GM21528 (cell line): ENCODE measurements around the gene SURF2.

ENCODE experiments used
- ATAC-seq: cut with Tn5 transposase; IDR thresholded peaks from one replicate; pipeline ENCODE4 v1.9.1; 2021; ENCODE audit warnings: mild to moderate bottlenecking, moderate library complexity; ENCODE audit not compliant: unreplicated experiment, low FRiP score

Gene SURF2

DNA sequence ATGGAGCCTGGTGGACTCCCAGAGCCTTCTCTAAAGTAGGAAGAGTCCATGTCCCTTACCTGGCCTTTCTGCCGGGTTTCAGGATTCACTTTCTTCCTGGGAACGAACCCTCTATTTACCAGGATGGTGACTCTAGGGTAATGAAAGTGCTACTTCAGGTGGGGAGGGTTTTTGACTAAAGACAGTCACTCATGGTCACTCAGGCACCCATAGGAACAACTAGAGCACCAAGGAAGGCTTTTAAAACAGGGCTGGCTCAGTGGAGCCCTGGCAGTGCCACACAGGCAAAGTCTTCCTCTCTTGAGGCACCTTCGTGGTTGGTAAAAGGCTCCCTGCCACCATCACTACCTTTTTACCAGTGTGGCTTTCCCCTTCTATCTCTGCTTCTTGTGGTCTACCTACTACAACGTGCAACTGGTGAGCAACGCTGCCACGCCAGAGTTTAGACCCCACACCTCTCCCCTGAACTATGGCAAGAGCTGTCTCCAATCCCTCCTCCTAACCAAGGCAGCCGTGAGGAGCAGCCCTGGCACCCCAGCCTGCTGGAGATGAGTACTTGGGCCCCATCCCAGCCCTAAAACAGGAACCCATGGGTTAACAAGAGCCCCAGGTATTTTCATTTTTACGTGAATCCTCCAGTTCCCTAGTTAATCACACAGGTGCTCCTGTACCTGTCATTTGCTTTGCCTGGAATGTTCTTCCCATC lies 3.6 kb upstream of the SURF2 start:
- ATAC-seq = no peak

DNA sequence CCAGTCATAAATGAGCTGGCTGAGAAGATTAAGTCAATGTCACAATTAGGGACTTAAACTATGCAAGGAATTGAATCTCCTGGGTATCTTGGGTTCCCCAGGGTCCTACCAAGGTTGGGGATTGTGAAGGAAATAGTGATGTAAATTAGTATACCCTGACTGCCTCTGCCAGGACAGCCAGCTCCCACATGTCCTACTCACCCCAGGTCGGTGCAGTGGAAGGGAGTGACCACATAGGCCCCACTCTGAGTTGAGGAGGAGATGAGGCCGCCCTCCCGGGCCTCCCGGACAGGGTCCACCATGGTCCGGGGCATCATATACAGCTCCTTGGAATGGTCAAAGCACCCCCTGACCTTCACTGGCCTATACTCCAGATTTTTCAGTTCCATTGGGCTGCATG lies 2.8 kb upstream of the SURF2 start:
- ATAC-seq = no peak

DNA sequence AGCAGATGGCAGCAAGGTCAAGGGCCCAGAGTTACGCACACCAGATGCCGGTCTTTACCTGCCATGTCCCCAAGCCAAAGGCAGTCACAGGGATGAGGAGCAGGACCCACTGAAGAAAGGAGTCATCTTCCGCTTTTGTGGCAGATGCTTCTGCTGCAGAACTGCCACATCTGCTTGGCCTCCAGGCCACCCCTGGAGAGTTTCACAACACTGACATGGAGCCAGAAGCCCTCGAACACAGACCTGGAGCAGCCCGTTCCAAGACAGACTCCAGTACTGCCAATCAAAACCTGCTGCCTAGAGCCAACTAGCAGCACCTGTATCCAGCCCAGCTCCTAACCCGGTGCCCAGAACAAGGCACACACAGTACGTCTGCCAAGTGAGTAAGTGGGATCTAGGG lies 1.6 kb upstream of the SURF2 start:
- no peak for ATAC-seq

DNA sequence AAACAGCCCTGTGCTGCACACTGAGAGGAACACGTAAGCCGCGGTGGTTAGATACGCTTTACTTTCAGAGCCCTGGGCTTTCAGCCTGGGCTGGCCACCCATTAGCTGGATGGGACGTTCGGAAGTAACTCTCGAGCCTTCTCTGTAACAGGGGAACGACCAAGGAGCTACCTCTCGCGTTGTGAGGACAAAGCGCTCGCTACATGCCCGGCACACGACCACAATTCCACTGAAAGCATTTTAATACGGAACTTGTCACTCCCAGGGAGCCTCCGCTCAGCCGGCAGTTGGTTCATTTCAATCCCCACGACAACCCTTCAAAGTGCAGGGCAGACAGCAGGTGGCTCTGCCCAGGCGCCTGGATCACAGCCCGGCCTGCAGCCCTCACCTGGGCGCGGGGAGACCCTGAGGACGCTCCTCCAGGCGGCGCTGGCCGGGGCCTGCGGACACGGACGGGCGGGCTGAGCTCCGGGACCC lies 431 bp upstream of the SURF2 start:
- ATAC-seq = no peak

DNA sequence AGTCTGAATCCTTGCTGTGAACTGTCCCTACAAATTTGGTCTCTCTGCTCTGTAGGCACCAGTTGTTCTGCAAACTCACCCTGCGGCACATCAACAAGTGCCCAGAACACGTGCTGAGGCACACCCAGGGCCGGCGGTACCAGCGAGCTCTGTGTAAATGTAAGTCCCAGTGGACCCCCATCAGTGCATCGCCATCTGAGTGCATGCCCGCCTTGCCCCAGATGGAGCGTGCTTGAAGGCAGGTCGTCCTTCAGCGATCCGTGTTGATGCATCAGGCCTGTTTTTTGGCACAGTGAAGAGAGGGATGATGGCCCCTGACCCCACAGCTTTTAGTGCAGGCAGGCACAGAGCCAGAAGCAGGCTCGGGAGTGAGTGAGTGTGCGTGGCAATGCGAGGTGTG lies 1.3 kb downstream of the SURF2 start:
- ATAC-seq = no peak

DNA sequence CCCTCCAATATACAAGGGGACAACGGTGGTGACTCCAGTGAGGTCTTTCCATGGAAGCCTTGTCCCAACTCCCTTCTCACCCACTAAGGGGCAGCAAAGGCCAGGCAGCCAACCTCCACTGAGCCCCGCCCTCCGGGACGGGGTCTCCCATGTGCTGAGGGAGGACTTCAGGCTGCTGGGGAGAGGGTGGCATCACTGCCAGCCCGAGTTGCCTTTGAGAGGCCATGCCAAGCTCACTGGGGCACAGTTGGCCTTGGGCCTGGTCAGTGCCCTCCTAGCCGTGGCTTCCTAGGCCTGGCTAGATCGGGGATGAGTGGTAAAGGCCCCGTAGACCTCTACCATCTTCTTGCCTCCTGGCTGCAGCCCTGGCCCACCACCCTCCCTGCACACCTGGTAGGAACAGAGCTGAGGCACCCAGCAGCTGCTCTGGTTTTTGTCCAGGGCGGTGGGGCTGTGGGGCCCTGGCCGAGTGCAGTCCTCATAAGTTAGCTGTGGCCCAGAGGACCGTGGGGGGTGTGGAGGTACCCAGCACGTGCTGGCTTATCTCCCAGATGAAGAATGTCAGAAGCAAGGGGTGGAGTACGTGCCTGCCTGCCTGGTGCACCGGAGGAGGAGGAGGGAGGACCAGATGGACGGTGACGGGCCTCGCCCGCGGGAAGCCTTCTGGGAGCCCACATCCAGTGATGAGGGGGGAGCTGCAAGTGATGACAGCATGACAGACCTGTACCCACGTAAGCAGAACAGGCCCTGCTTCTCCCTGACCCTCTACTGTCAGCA lies 3.2 kb downstream of the SURF2 start:
- no peak for ATAC-seq

DNA sequence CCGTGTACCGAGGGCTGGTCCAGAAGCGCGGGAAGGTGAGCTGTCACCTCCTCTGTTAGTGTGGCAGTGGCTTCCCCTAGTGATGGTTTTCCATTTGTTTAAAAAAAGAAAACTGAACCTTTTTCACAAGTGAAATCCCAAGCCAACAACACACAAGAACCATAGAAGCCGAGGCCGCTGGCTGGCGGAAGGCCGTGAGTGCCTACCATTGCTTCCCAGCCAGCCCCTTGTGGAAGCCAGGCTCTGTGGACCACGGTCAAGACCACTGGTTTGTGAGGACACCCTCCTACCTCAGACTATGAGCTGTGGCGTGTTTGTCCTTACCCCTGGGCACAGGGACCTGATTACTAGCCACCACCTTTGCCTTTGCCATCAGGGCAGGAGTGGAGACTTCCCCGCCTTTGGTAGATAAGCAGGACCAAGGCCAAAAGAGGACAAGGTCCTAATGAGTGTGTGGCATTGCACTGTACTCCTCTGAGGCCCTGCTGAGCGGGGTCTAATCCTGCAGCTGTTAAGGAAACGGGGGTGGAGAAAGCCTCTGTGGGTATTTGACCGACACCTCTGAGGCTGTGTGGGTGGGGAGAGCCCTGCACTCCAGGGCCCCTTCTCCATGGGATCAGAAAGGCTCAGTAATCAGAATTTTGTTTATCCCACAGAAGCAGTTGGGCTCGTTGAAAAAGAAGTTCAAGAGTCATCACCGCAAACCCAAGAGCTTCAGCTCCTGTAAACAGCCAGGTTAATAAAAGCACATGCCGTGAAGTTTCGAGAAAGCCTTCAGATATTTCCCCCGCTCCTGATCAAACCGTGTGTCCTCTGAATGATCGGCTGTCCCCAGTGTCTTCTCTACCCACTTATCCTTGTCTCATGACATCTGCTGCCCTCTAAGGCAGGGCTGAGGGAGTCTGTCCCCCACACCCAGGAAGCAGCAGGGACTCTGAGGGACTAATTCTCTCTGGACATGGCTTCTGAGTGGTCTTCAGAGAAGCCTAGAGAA lies 4.3 kb downstream of the SURF2 start:
- no peak for ATAC-seq

DNA sequence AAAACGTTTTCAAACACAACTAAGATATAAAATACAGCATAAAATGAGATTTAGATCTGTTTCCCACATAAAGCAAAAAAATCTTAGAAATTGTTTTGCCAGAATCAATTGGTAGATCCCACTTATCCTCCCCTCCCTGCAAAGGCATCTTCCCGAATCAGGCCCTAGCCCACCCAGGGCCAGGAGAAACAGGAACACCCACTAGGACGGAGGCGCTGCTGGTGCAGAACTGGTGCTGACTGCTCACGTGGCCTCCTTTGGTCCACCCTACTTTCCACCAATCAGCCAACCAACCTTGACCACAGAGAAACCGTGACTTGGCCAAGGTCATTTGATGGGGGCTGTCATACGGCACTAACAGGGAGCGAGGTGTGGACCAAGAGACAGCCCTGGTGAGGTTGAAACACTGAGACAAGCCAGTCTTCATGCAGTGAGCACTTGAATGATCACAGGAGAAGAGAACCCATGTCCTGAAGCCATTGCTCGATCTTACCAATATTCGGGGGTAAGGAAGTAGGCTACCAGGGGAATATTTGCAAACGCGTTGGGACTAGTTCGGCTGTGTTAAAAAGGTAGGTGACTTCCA lies 5.2 kb downstream of the SURF2 start:
- ATAC-seq = no peak

DNA sequence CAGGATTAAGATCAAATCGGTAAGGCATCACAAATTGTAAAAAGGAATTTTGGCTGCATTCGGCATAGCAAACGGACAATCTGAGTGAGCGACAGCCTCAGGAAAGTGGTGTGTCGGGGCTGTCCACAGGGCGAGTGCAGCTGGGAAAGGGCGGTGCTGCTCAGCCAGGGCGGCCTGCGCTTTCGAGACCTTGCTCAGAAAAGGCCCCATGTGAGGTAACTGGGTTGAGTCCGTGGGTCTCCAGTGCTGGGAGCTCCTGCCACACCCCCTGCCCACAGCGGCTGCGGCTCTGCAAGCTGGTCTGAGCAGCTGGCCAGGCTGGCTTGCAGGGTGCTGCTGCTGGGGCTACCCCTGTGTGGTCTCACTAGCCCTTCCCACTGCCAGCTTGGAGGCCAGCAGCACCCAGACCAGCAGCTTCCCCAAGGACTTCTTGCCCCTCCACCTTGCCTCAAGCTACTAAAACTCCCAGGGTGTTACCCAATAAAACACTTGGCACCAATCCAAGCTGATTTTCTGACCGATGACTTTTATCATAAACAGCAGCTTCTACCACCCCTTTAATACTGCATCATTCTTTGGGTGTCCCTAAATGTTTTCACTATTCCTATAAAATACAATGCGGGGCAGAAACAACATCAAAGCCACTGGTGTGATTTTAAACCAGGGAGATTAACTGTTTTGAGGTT lies 6.2 kb downstream of the SURF2 start:
- no peak for ATAC-seq

DNA sequence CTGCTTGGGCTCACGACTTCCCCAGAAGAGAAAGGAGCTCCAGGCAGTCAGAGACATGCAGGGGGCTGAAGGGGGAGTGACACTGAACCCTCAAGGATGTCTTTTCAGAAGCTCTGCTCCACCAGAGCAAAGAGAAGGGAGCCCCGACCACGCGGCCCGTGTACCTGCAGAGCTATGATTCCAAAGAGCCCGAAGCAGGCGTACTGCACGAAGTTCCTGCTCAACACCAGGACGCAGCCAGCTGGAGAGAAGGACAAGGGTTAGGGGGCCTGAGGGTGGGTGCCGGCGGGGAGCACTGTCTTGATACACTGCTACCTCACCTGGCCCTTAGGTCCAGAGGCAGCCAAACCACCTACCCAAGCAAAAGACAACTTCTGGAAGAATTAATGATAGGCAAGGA lies 10.1 kb downstream of the SURF2 start:
- no peak for ATAC-seq

DNA sequence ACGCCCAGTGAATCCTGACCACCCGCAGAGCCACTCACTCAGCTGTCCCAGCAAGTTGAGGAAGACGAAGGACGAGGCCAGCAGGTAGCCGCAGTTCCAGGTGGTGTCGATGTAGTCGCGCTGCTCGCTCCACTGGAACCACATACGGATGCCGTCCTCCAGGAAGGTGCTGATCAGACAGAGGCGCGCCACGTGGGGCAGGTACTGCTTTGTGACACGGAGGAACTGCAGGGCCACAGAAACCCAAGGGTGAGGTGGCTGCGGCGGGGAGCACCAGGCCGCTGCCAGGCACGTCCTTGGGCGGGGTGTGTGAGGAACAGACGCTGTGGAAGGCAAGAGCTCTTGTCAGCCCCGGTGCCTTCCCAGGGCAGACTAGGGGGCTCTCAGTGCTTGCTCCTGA lies 10.9 kb downstream of the SURF2 start:
- no peak for ATAC-seq

DNA sequence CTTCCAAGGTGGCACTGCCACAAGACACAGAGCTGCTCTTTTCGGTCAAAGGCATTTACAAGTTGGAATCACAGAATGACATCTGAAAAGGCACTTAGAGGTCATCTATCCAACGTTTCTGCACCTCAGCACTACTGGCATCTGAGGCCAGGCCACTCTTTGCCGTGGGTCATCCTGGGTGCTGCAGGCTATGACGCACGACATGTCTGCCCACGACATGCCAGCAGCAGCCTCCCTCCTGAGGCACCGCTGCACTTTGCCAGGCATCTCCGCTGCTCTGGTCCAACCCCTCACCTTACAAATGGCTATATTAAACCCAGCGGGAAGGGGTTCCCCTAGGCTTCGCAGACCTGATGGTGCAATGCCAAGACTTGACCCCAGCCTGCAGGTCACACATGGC lies 11.4 kb downstream of the SURF2 start:
- no peak for ATAC-seq

DNA sequence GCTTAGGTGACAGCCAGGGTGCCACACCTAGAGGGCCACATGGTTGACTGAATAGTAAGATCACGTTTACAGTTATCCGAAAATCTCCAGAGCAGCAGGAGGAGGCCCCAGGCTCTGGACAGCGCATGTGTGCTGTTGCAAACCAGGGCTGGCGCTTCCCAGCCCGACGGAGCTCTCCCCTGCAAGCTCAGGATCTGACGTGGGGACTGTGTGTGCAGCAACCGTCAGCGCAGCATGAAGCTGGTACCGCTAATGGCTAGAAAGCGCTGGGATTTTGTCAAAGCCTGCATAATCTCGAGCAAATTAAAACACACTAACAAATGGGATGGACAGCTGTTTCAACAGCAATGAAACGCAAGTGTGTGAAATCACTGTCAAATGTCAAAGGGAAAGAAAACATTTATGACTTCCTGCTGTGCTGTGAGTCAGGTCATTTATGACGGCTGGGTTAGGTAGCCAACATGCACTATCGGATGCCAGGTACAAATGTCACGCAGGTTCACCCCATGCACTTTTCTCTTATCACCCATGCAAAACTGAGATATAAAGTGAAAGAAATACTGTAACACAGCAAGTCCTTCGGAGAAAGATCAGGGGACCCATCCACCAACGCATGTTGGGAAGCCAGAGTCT lies 12.0 kb downstream of the SURF2 start:
- ATAC-seq = no peak

DNA sequence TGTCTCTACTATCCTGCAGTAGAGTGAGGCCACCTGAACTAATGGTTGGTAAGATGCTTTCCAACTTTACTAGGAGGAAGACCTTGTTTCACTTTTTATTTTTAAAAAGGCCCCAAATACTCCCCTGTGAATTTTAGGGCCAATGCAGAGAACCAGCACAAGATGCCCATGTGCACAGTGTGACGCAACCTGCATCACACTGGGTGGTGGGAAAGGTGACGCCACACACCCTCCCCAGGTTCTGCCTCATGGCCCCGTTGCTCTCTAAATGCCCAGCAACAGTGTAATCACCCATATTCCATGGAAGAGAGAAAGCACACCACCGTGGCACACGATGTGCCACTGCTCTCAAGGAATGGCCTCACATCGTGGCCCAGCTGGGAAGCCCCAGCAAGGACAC lies 13.1 kb downstream of the SURF2 start:
- no peak for ATAC-seq

DNA sequence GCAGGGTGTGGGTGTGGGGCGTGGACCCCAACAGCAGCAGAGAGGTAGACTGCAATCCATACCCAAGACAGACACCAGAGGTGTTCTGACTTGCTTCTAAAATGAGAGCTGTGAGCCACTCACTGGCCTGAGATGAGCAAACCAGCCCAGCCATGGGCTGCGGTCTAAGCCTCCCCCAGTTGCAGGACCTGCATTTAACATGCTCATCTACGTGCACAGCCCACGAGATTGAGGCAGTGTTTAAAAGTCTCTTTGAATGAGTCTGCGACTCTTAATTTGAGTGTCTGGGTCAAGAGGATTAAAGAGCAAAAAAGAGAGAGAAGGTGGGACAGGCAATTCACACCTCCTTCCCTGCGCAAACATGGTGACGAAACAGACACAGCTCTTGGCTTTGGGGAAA lies 13.6 kb downstream of the SURF2 start:
- no peak for ATAC-seq

DNA sequence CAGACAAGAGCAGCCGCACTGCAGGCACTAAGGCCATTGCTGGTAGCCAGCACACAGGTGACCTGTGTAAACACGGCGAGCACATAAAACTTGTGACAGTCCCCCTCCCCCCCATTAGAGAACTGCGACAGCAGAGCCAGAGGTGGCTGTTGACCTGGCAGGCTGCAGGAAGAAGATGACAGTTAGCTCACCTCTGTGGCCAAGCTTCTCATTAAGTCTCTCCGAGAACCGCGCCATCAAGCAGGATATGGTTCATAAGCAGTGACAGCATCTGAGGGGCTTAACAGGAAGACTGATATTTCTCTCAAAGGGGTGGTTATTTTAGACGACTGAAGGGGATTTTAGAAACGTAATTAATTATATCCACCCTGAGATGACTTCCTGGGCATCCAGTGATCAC lies 14.3 kb downstream of the SURF2 start:
- no peak for ATAC-seq

DNA sequence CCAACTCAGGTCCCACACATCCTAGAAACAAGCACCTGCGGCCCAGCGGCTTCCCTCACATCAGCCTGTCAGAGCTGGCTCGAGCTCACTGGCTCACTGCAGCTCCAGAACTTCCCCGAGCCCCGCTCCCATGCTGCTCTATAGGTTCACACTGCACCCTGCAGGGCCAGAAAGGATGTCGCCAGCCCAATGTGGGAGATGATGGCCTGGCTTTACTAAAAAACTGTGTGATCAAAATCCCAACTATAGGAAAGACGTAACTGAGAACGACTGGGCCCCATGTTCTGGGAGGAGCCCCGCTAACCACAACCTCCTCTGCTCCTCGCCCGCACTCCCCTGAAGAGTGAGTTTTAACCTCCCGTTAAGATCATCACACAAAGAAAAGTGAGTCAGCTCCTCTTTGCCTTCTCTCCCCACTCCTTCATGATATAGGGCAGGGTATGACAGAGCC lies 14.9 kb downstream of the SURF2 start:
- ATAC-seq = no peak

DNA sequence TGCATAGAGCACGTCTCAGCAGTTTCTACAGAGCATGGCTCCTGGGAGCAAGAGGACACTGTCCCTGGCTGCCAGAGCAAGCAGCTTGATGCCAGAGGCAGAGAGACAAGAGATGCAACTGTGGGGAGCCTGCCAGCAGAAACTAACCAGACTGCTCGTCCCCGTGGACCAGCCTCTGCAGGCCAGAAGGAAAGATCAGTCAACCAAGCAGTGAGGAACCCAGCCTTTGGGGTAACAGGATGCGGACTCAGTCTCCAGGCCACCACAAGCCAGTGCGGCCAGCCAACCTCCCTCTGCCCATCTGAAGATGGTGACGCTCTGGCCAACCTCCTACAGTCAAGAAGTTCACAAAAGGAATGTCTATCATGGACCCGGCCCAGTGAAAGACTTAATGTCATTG lies 15.8 kb downstream of the SURF2 start:
- no peak for ATAC-seq

DNA sequence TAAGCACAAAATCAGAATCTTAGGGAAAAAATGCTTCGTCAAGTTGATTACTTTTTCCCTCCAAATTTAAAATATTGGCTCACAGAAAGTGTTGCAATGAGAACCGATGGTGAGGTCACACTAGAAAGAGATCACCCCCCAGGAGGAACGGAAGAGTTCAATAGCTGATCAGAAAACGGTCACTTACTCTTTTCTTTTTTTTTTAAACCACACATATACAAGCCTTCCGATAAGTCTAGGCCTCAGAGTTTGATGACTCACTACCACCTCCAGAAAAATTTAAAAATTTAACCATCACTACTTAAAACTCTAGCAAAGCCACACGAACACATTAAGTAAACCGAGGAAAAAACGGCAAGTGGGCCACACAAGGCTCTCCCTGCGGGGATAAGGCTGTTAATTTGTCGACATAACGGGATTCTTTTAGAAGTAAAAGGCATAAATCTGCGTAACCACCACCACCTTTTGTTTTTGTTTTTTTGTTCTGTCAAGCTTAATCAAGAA lies 18.3 kb downstream of the SURF2 start:
- ATAC-seq = no peak
